Smooth muscle cell (in vitro differentiated cells): ENCODE results near the gene PTK7. TPM values are rescaled to one million over a fixed set of nuclear protein-coding genes. Genes with fewer than 3 reads are reported as not detected.
"Not testable (repeated sequence)": the region's sequence is repeated elsewhere in the genome, so short reads cannot be mapped to it uniquely, and the experiment has no call there.

Experiments
- DNase-seq: peaks from one replicate; lab custom pipeline; 2025; ENCODE audit not compliant: unreplicated experiment; lab: John Stamatoyannopoulos, UW
- H2AFZ ChIP-seq: fragments of 200-600 bp; sonication (generic); 2 replicates; pipeline ENCODE4 v1.6.0; 2016; ENCODE audit warnings: antibody characterized with exemption, low read depth, mild to moderate bottlenecking
- H3F3A ChIP-seq: fragments of 200-600 bp; sonication (generic); 2 replicates; pipeline ENCODE4 v1.6.0; 2017; ENCODE audit warnings: antibody characterized with exemption, low read depth
- H3K27ac ChIP-seq: fragments of 200-600 bp; sonication (generic); 2 replicates; pipeline ENCODE4 v1.5.1; 2016; ENCODE audit warnings: low read depth, mild to moderate bottlenecking
- H3K27me3 ChIP-seq: fragments of 200-600 bp; sonication (generic); 2 replicates; pipeline ENCODE4 v1.6.1; 2016; ENCODE audit warnings: low read depth, mild to moderate bottlenecking
- H3K36me3 ChIP-seq: fragments of 200-600 bp; sonication (generic); 2 replicates; pipeline ENCODE4 v1.5.1; 2016; ENCODE audit warnings: low read depth
- H3K4me1 ChIP-seq: fragments of 200-600 bp; sonication (generic); 2 replicates; pipeline ENCODE4 v1.5.1; 2016; ENCODE audit warnings: low read depth
- H3K4me2 ChIP-seq: fragments of 200-600 bp; sonication (generic); 2 replicates; pipeline ENCODE4 v1.6.0; 2016; ENCODE audit warnings: mild to moderate bottlenecking
- H3K4me3 ChIP-seq: fragments of 200-600 bp; sonication (generic); 2 replicates; pipeline ENCODE4 v1.5.1; 2016; ENCODE audit warnings: mild to moderate bottlenecking
- H3K79me2 ChIP-seq: fragments of 200-600 bp; sonication (generic); 2 replicates; pipeline ENCODE4 v1.6.0; 2016; ENCODE audit warnings: low read depth, mild to moderate bottlenecking
- H3K9ac ChIP-seq: fragments of 200-600 bp; sonication (generic); 2 replicates; pipeline ENCODE4 v1.6.0; 2016; ENCODE audit warnings: low read depth
- H3K9me3 ChIP-seq: fragments of 200-600 bp; sonication (generic); replicated peaks from 2 replicates; pipeline ENCODE4 v1.5.1; 2016; ENCODE audit warnings: low read depth
- H4K20me1 ChIP-seq: fragments of 200-600 bp; sonication (generic); 2 replicates; pipeline ENCODE4 v1.6.0; 2016; ENCODE audit warnings: low read depth
- whole genome bisulfite sequencing: methylation state at CpG from one replicate; pipeline ENCODE4 v1.1.7; 2016; ENCODE audit warnings: low lambda C conversion rate; 5-methylcytosine and 5-hydroxymethylcytosine counted together
- polyA plus RNA-seq: library from polyadenylated mRNA; unstranded; fragments of >200 nt; fragmentation: Nextera tagmentation; extraction: Ambion mirVana; gene quantifications from 2 replicates; pipeline ENCODE4 v1.2.1, GENCODE V29; 2016
- total RNA-seq: library from RNA; depleted of rRNA; stranded (reverse); fragments of >200 nt; gene quantifications from 2 replicates; pipeline ENCODE4 v1.2.3, GENCODE V29; 2014
- TF ChIP-seq, protein P1 (sequence below): fragments of 200-600 bp; sonication (generic); IDR thresholded peaks from 2 replicates; pipeline ENCODE4 v1.5.1; 2017; ENCODE audit warnings: borderline replicate concordance, mild to moderate bottlenecking, antibody characterized with exemption; ENCODE audit not compliant: insufficient read depth, poor library complexity, severe bottlenecking

PTK7 gene
- total and polyA plus RNA-seq, 2 experiments from 2014 or later: 376 to 598 TPM

DNA sequence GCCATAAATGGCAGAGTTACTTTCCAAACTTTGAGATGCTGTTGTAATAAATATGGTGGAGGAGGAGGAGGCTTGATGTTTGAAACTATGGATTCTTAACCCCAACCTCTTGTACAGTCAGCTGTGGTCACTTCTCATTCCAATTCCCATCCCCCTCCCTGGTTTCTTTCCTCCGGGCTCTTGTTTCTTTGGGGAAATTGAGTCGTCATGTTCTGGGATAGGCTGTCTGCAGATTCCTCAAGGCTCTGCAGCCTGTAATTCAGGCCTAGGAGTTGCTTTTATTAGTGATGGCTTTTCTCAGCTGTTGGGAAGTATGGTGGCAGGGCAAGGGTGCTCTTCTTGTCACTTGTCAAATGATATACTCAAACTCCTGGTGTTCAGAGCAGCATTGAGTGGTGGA lies 2.6 kb downstream of the PTK7 start:
- H3K27ac ChIP-seq: peak overlapping the region; percentile 97
- peaks cover 69% of the 10 kb centered on the region for H4K20me1 ChIP-seq

DNA sequence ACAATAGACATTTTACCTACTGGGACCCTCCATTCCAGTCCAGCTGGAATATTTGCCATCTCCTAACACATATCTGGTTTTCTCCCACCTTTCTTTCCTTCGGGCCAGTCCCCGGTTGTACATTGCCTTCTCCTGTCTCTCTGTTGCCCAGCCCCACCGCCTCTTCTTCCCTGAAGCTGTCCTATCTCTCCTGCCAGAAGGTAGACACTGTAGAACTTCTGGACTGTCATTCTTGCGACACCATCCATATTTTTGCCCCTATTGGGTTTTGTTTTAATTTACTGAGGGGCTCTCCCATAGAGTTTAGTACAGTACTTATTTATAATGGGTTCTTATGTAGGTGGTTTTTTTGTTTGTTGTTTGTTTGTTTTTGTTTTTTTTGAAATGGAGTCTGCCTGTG lies 4.9 kb downstream of the PTK7 start:
- no peak overlapping the region for H3K4me3 ChIP-seq
- H3K4me1 ChIP-seq: peaks cover 11% of the 10 kb centered on the region
- peak overlapping the region; percentile 64 for H3K4me2 ChIP-seq
- H2AFZ ChIP-seq: no peak overlapping the region
- H3F3A ChIP-seq: peaks cover 28% of the 10 kb centered on the region
- H3K27ac ChIP-seq: peak overlapping the region; percentile 97
- peaks cover 98% of the 10 kb centered on the region for H3K79me2 ChIP-seq
- H3K9ac ChIP-seq: no peak overlapping the region
- H4K20me1 ChIP-seq: peaks cover 92% of the 10 kb centered on the region
- no peaks in the 10 kb centered on the region for H3K9me3 ChIP-seq
- H3K27me3 ChIP-seq: no peaks in the 10 kb centered on the region
- no peak for DNase-seq
- TF ChIP-seq, protein P1, sequence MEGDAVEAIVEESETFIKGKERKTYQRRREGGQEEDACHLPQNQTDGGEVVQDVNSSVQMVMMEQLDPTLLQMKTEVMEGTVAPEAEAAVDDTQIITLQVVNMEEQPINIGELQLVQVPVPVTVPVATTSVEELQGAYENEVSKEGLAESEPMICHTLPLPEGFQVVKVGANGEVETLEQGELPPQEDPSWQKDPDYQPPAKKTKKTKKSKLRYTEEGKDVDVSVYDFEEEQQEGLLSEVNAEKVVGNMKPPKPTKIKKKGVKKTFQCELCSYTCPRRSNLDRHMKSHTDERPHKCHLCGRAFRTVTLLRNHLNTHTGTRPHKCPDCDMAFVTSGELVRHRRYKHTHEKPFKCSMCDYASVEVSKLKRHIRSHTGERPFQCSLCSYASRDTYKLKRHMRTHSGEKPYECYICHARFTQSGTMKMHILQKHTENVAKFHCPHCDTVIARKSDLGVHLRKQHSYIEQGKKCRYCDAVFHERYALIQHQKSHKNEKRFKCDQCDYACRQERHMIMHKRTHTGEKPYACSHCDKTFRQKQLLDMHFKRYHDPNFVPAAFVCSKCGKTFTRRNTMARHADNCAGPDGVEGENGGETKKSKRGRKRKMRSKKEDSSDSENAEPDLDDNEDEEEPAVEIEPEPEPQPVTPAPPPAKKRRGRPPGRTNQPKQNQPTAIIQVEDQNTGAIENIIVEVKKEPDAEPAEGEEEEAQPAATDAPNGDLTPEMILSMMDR: no peak
- no peaks in the 10 kb centered on the region for H3K36me3 ChIP-seq
- WGBS: 98% methylated on average over 4 of the region's 4 CpGs

More for the DNA sequence above, 2.6 kb downstream of the PTK7 start:
- DNase-seq: no peak
- H3F3A ChIP-seq: peaks cover 41% of the 10 kb centered on the region
- peak overlapping the region; percentile 95 for H3K9ac ChIP-seq
- H3K4me2 ChIP-seq: peak overlapping the region; percentile 97
- no peaks in the 10 kb centered on the region for H3K9me3 ChIP-seq
- peaks cover 22% of the 10 kb centered on the region for H3K4me1 ChIP-seq
- H2AFZ ChIP-seq: no peak overlapping the region
- peak overlapping the region; percentile 99 for H3K4me3 ChIP-seq
- H3K79me2 ChIP-seq: peaks cover 78% of the 10 kb centered on the region
- TF ChIP-seq, protein P1: no peak
- no peaks in the 10 kb centered on the region for H3K27me3 ChIP-seq
- WGBS: 5% methylated on average over 2 of the region's 2 CpGs
- H3K36me3 ChIP-seq: no peaks in the 10 kb centered on the region

- Histone ChIP-seq H3K4me2 (peak overlapping the region; percentile 64), H3K27ac (peak overlapping the region; percentile 97), H3K79me2 (peaks cover 100% of the 10 kb centered on the region), H3K4me1 (peaks cover 11% of the 10 kb centered on the region), H3F3A (peaks cover 28% of the 10 kb centered on the region), H4K20me1 (peaks cover 95% of the 10 kb centered on the region), H3K9ac (peak overlapping the region; percentile 44)
- 53% methylated on average over 9 of the region's 9 CpGs for WGBS
- not testable (repeated sequence) for DNase-seq, H3K4me3 ChIP-seq, H3K9me3 ChIP-seq, H3K27me3 ChIP-seq, H2AFZ ChIP-seq, H3K36me3 ChIP-seq
Observed at GRCh38 chr6:43081922-43082321, 5.8 kb downstream of the PTK7 start.

DNA sequence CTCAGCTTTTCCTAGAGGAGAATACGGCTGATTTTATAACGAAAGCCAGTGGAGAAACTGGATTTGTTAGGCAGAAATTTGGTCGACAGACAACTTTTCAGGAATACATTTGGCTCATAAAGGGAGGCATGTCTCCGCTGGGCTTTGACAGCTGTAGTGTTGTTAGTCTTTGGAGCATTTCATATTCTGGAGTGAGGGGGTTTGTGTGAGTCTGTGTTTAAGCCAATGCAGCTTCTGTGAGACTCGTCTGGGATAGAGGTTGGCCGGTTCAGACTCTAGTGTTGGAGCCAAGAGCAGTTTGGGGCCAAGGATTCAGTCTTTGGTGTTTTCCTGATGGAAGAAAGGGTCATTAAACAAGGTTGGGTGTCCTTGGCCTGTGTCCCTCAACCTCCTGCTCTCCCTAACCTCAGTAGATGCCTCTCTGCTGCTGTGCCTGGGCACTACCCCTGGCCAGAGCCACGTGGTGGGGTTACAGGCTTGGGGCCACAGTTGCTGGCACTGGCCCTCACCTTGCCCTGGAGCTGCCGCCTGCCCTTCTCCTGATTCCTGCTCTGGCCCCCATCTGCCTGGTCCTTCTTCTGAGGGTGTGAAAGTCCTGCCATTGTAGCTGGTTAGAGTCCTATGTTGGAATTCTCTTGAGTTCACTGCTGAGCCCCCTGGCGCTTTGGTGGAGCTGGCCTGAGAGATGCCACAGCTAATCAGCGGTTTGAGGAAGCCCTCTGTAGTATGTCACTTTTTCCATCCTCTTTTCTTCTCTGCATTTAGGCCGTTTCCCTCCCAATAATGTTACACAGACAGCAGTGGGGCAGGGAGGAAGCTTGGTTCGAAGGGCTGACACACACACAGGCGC lies 6.9 kb downstream of the PTK7 start:
- 59% methylated on average over 13 of the region's 13 CpGs for WGBS
- peak overlapping the region; percentile 64 for H3K4me2 ChIP-seq

More for the DNA sequence above, 6.9 kb downstream of the PTK7 start:
- H3K9ac ChIP-seq: peak overlapping the region; percentile 5
- TF ChIP-seq, protein P1: no peak
- H3K27ac ChIP-seq: peak overlapping the region; percentile 97
- no peak overlapping the region for H3K4me3 ChIP-seq
- no peak overlapping the region for H2AFZ ChIP-seq
- H3K27me3 ChIP-seq: no peaks in the 10 kb centered on the region
- DNase-seq: no peak
- H4K20me1 ChIP-seq: peaks cover 100% of the 10 kb centered on the region
- peaks cover 30% of the 10 kb centered on the region for H3F3A ChIP-seq
- H3K9me3 ChIP-seq: no peaks in the 10 kb centered on the region
- H3K79me2 ChIP-seq: peaks cover 100% of the 10 kb centered on the region
- peaks cover 9% of the 10 kb centered on the region for H3K4me1 ChIP-seq
- no peaks in the 10 kb centered on the region for H3K36me3 ChIP-seq
